OCI-LY1 (cell line): Measurements from ENCODE around the gene GPATCH8.

ENCODE experiments used
- H2AFZ ChIP-seq: fragments of 200-600 bp; sonication (generic), shearing (Covaris generic); 2 replicates; pipeline ENCODE4 v1.6.0; 2014; ENCODE audit warnings: antibody characterized with exemption, mild to moderate bottlenecking, low read length
- H3F3A ChIP-seq: fragments of 200-600 bp; sonication (generic), shearing (Covaris generic); 2 replicates; pipeline ENCODE4 v1.6.0; 2014; ENCODE audit warnings: mild to moderate bottlenecking, antibody characterized with exemption, low read length, moderate library complexity; ENCODE audit not compliant: insufficient read depth
- H3K27ac ChIP-seq: fragments of 200-600 bp; sonication (generic); 2 replicates; pipeline ENCODE4 v1.5.1; 2014; ENCODE audit warnings: low read length, mixed run types, mild to moderate bottlenecking, low read depth; ENCODE audit not compliant: poor library complexity, severe bottlenecking
- H3K27me3 ChIP-seq: fragments of 200-600 bp; sonication (generic); 2 replicates; pipeline ENCODE4 v1.6.0; 2014; ENCODE audit warnings: antibody characterized with exemption, mild to moderate bottlenecking, low read length, moderate library complexity; ENCODE audit not compliant: insufficient read depth
- H3K36me3 ChIP-seq: fragments of 200-600 bp; sonication (generic); 2 replicates; pipeline ENCODE4 v1.6.1; 2014; ENCODE audit warnings: mild to moderate bottlenecking, antibody characterized with exemption, low read length, moderate library complexity, mixed read lengths; ENCODE audit not compliant: insufficient read depth
- H3K4me1 ChIP-seq: fragments of 200-600 bp; sonication (generic); 2 replicates; pipeline ENCODE4 v1.5.1; 2014; ENCODE audit warnings: mild to moderate bottlenecking, low read length, moderate library complexity; ENCODE audit not compliant: insufficient read depth, severe bottlenecking
- H3K4me2 ChIP-seq: fragments of 200-600 bp; sonication (generic), shearing (Covaris generic); 2 replicates; pipeline ENCODE4 v1.6.1; 2014; ENCODE audit warnings: low read length
- H3K4me3 ChIP-seq: fragments of 200-600 bp; sonication (generic); 2 replicates; pipeline ENCODE4 v1.5.1; 2014; ENCODE audit warnings: low read length, low read depth, mild to moderate bottlenecking, mixed read lengths; ENCODE audit not compliant: poor library complexity, severe bottlenecking
- H3K79me2 ChIP-seq: fragments of 200-600 bp; shearing (Covaris generic); 2 replicates; pipeline ENCODE4 v1.6.1; 2016; ENCODE audit warnings: mixed run types, low read length, mixed read lengths; ENCODE audit not compliant: insufficient read depth
- H3K9ac ChIP-seq: fragments of 200-600 bp; sonication (generic), shearing (Covaris generic); 2 replicates; pipeline ENCODE4 v1.6.1; 2014; ENCODE audit warnings: mild to moderate bottlenecking, low read length, mixed read lengths
- H3K9me2 ChIP-seq: fragments of 200-600 bp; sonication (generic), shearing (Covaris generic); 2 replicates; pipeline ENCODE4 v1.6.1; 2014; ENCODE audit warnings: low read depth, mild to moderate bottlenecking, low read length, mixed read lengths
- H3K9me3 ChIP-seq: fragments of 200-600 bp; shearing (Covaris generic); 2 replicates; pipeline ENCODE4 v1.6.1; 2014; ENCODE audit warnings: low read length, mixed read lengths
- H4K20me1 ChIP-seq: fragments of 200-600 bp; sonication (generic), shearing (Covaris generic); 2 replicates; pipeline ENCODE4 v1.6.0; 2016; ENCODE audit warnings: mild to moderate bottlenecking, low read length; ENCODE audit not compliant: insufficient read depth
- CTCF ChIP-seq: fragments of 200-600 bp; sonication (generic), shearing (Covaris generic); IDR thresholded peaks from 2 replicates; pipeline ENCODE4 v1.5.1; 2017; ENCODE audit warnings: mild to moderate bottlenecking, antibody characterized with exemption, low read length, moderate library complexity, mixed read lengths
- EZH2 ChIP-seq: fragments of 200-600 bp; sonication (generic), shearing (Covaris generic); IDR thresholded peaks from 2 replicates; pipeline ENCODE4 v1.8.0; 2017; ENCODE audit warnings: borderline replicate concordance, mixed run types, mild to moderate bottlenecking, antibody characterized with exemption, low read length, moderate library complexity, mixed read lengths

GPATCH8 gene

GRCh38 chr17:44492706-44493272 is 10.4 kb downstream of the GPATCH8 start:
- H3K4me1 ChIP-seq = peaks cover 4% of the 10 kb centered on the region
- no peak overlapping the region for H3K27ac ChIP-seq
- no peak overlapping the region for H3K4me3 ChIP-seq
- H2AFZ ChIP-seq = no peak overlapping the region
- H3K36me3 ChIP-seq = peaks cover 43% of the 10 kb centered on the region
- no peaks in the 10 kb centered on the region for H3K9me3 ChIP-seq
- H3K79me2 ChIP-seq = peaks cover 93% of the 10 kb centered on the region
- no peak overlapping the region for H3K4me2 ChIP-seq
- no peaks in the 10 kb centered on the region for H4K20me1 ChIP-seq
- no peak overlapping the region for H3K9ac ChIP-seq
- no peaks in the 10 kb centered on the region for H3K9me2 ChIP-seq
- no peaks in the 10 kb centered on the region for H3K27me3 ChIP-seq
- no peaks in the 10 kb centered on the region for H3F3A ChIP-seq
- TF ChIP-seq CTCF (no peak), EZH2 (no peak)

GRCh38 chr17:44489581-44489980 is 13.6 kb downstream of the GPATCH8 start:
- Histone ChIP-seq H4K20me1 (no peaks in the 10 kb centered on the region; the same call in 1 of the 2 replicates), H3K27ac (no peak overlapping the region), H3K79me2 (peaks cover 85% of the 10 kb centered on the region), H3K9ac (no peak overlapping the region), H3K27me3 (no peaks in the 10 kb centered on the region), H3K36me3 (peaks cover 44% of the 10 kb centered on the region), H3K9me3 (no peaks in the 10 kb centered on the region), H3K4me2 (no peak overlapping the region), H3F3A (no peaks in the 10 kb centered on the region), H2AFZ (no peak overlapping the region), H3K4me3 (no peak overlapping the region), H3K4me1 (no peaks in the 10 kb centered on the region), H3K9me2 (no peaks in the 10 kb centered on the region)
- TF ChIP-seq CTCF = no peak
- no peak for TF ChIP-seq EZH2

- Histone ChIP-seq H3K9me3 (no peaks in the 10 kb centered on the region), H3K4me2 (no peak overlapping the region), H2AFZ (no peak overlapping the region), H4K20me1 (no peaks in the 10 kb centered on the region; the same call in 1 of the 2 replicates), H3K4me1 (no peaks in the 10 kb centered on the region), H3K79me2 (peaks cover 66% of the 10 kb centered on the region), H3K9me2 (no peaks in the 10 kb centered on the region), H3F3A (no peaks in the 10 kb centered on the region), H3K36me3 (peaks cover 34% of the 10 kb centered on the region), H3K9ac (no peak overlapping the region), H3K4me3 (no peak overlapping the region), H3K27me3 (no peaks in the 10 kb centered on the region), H3K27ac (no peak overlapping the region)
- no peak for TF ChIP-seq CTCF
- no peak for TF ChIP-seq EZH2
Measured at GRCh38 chr17:44487170-44487569, 16.0 kb downstream of the GPATCH8 start.
